ENCODE data around the gene CCDC154.

GRCh38 chr16:1465567-1465915 is 21.2 kb upstream of the CCDC154 start:
- TF ChIP-seq CTCF (conservative IDR thresholded peaks at IDR 0.05 in 1 of 2, IDR thresholded peaks at IDR 0.05 in 1 of 2; ENCODE audit: extremely low read depth in 1 of 2, insufficient read depth in 1 of 2, low read depth in 1 of 2, low read length in 2 of 2) (no peak), EZH2 (IDR thresholded peaks at IDR 0.05; ENCODE audit: borderline replicate concordance, low read length) (no peak)
